ENCODE measurements around the gene RANGAP1.

GRCh38 chr22:41264408-41264941 is 21.5 kb downstream of the RANGAP1 start:
- TF ChIP-seq POLR2A (IDR thresholded peaks at IDR 0.05; ENCODE audit: low read depth, low read length) (no peak), POLR2AphosphoS5 (IDR thresholded peaks at IDR 0.05; ENCODE audit: low read depth, low read length) (no peak)

All from GM12892 (cell line).